OCI-LY1 (cell line): ENCODE measurements around the gene P4HTM.

ENCODE experiments used
- H2AFZ ChIP-seq: fragments of 200-600 bp; sonication (generic), shearing (Covaris generic); 2 replicates; pipeline ENCODE4 v1.6.0; 2014; ENCODE audit warnings: antibody characterized with exemption, mild to moderate bottlenecking, low read length
- H3F3A ChIP-seq: fragments of 200-600 bp; sonication (generic), shearing (Covaris generic); 2 replicates; pipeline ENCODE4 v1.6.0; 2014; ENCODE audit warnings: mild to moderate bottlenecking, antibody characterized with exemption, low read length, moderate library complexity; ENCODE audit not compliant: insufficient read depth
- H3K27ac ChIP-seq: fragments of 200-600 bp; sonication (generic); 2 replicates; pipeline ENCODE4 v1.5.1; 2014; ENCODE audit warnings: low read length, mixed run types, mild to moderate bottlenecking, low read depth; ENCODE audit not compliant: poor library complexity, severe bottlenecking
- H3K27me3 ChIP-seq: fragments of 200-600 bp; sonication (generic); 2 replicates; pipeline ENCODE4 v1.6.0; 2014; ENCODE audit warnings: antibody characterized with exemption, mild to moderate bottlenecking, low read length, moderate library complexity; ENCODE audit not compliant: insufficient read depth
- H3K36me3 ChIP-seq: fragments of 200-600 bp; sonication (generic); 2 replicates; pipeline ENCODE4 v1.6.1; 2014; ENCODE audit warnings: mild to moderate bottlenecking, antibody characterized with exemption, low read length, moderate library complexity, mixed read lengths; ENCODE audit not compliant: insufficient read depth
- H3K4me1 ChIP-seq: fragments of 200-600 bp; sonication (generic); 2 replicates; pipeline ENCODE4 v1.5.1; 2014; ENCODE audit warnings: mild to moderate bottlenecking, low read length, moderate library complexity; ENCODE audit not compliant: insufficient read depth, severe bottlenecking
- H3K4me2 ChIP-seq: fragments of 200-600 bp; sonication (generic), shearing (Covaris generic); 2 replicates; pipeline ENCODE4 v1.6.1; 2014; ENCODE audit warnings: low read length
- H3K4me3 ChIP-seq: fragments of 200-600 bp; sonication (generic); 2 replicates; pipeline ENCODE4 v1.5.1; 2014; ENCODE audit warnings: low read length, low read depth, mild to moderate bottlenecking, mixed read lengths; ENCODE audit not compliant: poor library complexity, severe bottlenecking
- H3K79me2 ChIP-seq: fragments of 200-600 bp; shearing (Covaris generic); 2 replicates; pipeline ENCODE4 v1.6.1; 2016; ENCODE audit warnings: mixed run types, low read length, mixed read lengths; ENCODE audit not compliant: insufficient read depth
- H3K9ac ChIP-seq: fragments of 200-600 bp; sonication (generic), shearing (Covaris generic); 2 replicates; pipeline ENCODE4 v1.6.1; 2014; ENCODE audit warnings: mild to moderate bottlenecking, low read length, mixed read lengths
- H3K9me2 ChIP-seq: fragments of 200-600 bp; sonication (generic), shearing (Covaris generic); 2 replicates; pipeline ENCODE4 v1.6.1; 2014; ENCODE audit warnings: low read depth, mild to moderate bottlenecking, low read length, mixed read lengths
- H3K9me3 ChIP-seq: fragments of 200-600 bp; shearing (Covaris generic); 2 replicates; pipeline ENCODE4 v1.6.1; 2014; ENCODE audit warnings: low read length, mixed read lengths
- H4K20me1 ChIP-seq: fragments of 200-600 bp; sonication (generic), shearing (Covaris generic); 2 replicates; pipeline ENCODE4 v1.6.0; 2016; ENCODE audit warnings: mild to moderate bottlenecking, low read length; ENCODE audit not compliant: insufficient read depth
- EZH2 ChIP-seq: fragments of 200-600 bp; sonication (generic), shearing (Covaris generic); IDR thresholded peaks from 2 replicates; pipeline ENCODE4 v1.8.0; 2017; ENCODE audit warnings: borderline replicate concordance, mixed run types, mild to moderate bottlenecking, antibody characterized with exemption, low read length, moderate library complexity, mixed read lengths
- TF ChIP-seq, protein P1 (sequence below): fragments of 200-600 bp; sonication (generic), shearing (Covaris generic); IDR thresholded peaks from 2 replicates; pipeline ENCODE4 v1.5.1; 2017; ENCODE audit warnings: mild to moderate bottlenecking, antibody characterized with exemption, low read length, moderate library complexity, mixed read lengths

Gene P4HTM

DNA sequence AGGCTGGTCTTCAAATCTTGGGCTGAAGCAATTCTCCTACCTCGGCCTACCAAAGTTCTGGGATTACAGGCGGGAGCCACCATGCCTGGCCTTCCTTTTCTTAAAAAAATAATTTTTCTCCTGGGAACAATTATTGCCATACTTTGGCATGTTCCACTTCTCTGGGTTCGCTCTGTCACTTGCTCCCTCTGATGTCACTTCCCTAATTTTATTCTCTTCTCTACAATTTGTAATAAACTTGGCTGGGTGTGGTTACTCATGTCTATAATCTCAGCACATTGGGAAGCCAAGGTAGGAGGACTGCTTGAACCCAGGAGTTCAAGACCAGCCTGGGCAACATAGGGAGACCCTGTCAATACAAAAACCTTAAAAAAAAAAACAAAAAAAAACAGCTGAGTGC, 45.2 kb downstream of the P4HTM start:
- Histone ChIP-seq H3K9ac (no peak overlapping the region), H3K4me3 (no peak overlapping the region), H3K27me3 (no peaks in the 10 kb centered on the region), H3K27ac (no peak overlapping the region), H3K36me3 (peaks cover 70% of the 10 kb centered on the region), H3K9me2 (no peaks in the 10 kb centered on the region), H3K4me1 (no peaks in the 10 kb centered on the region), H4K20me1 (no peaks in the 10 kb centered on the region), H3K4me2 (no peak overlapping the region), H2AFZ (no peak overlapping the region), H3F3A (no peaks in the 10 kb centered on the region), H3K9me3 (no peaks in the 10 kb centered on the region), H3K79me2 (no peaks in the 10 kb centered on the region)
- TF ChIP-seq EZH2: no peak
- TF ChIP-seq, protein P1, sequence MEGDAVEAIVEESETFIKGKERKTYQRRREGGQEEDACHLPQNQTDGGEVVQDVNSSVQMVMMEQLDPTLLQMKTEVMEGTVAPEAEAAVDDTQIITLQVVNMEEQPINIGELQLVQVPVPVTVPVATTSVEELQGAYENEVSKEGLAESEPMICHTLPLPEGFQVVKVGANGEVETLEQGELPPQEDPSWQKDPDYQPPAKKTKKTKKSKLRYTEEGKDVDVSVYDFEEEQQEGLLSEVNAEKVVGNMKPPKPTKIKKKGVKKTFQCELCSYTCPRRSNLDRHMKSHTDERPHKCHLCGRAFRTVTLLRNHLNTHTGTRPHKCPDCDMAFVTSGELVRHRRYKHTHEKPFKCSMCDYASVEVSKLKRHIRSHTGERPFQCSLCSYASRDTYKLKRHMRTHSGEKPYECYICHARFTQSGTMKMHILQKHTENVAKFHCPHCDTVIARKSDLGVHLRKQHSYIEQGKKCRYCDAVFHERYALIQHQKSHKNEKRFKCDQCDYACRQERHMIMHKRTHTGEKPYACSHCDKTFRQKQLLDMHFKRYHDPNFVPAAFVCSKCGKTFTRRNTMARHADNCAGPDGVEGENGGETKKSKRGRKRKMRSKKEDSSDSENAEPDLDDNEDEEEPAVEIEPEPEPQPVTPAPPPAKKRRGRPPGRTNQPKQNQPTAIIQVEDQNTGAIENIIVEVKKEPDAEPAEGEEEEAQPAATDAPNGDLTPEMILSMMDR: no peak

DNA sequence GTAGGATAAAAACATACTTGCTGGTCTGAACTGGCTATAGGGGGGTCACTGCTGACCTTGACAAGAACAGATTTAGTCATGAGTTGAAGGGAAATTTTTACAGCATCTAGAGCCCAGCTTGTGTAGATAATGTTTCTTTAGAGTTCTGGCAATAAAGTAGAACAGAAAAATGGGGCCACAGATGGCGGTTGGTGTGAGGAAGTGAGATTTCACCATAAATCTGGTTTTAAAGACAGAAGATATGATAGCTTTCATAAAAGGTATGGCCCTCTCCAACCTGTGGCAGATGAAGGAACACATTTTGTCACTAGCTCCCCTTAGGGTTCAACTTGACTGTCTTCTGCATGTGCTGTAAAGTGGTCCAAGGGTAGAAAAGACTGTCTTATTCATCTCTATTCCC, 63.5 kb downstream of the P4HTM start:
- Histone ChIP-seq H3F3A (no peaks in the 10 kb centered on the region), H3K79me2 (no peaks in the 10 kb centered on the region), H3K27me3 (no peaks in the 10 kb centered on the region), H3K4me2 (no peak overlapping the region), H3K9ac (no peak overlapping the region), H3K36me3 (peaks cover 78% of the 10 kb centered on the region), H2AFZ (no peak overlapping the region), H3K4me1 (no peaks in the 10 kb centered on the region), H3K9me3 (no peaks in the 10 kb centered on the region), H3K27ac (no peak overlapping the region), H3K9me2 (no peaks in the 10 kb centered on the region), H3K4me3 (no peak overlapping the region), H4K20me1 (no peaks in the 10 kb centered on the region)
- TF ChIP-seq, protein P1: no peak
- no peak for TF ChIP-seq EZH2

DNA sequence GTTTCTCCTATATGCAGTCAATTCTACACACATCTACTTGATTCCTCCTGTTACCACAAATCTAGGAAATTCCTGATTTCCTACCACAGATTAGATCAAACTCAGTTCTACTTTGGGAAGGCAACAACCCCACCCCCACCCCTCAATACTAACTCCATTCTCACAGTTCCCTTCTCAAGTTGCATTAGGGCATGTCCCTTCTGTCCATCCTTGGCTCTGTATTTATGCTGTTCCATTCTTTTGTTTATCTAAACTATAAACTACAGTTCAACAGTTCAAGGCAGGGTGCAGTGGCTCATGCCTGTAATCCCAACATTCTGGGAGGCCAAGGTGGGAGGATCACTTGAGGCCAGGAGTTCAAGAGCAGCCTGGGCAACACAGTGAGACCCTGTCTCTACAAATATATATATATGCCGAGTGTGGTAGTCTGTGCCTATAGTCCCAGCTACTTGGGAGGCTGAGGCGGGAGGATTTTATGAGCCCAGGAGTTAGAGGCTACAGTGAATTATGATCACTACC, 64.4 kb downstream of the P4HTM start:
- Histone ChIP-seq H3K4me1 (no peaks in the 10 kb centered on the region), H4K20me1 (no peaks in the 10 kb centered on the region), H3K4me2 (no peak overlapping the region), H3K27me3 (no peaks in the 10 kb centered on the region), H3K9me3 (no peaks in the 10 kb centered on the region), H3K27ac (no peak overlapping the region), H3K36me3 (peaks cover 72% of the 10 kb centered on the region), H3K9me2 (no peaks in the 10 kb centered on the region), H3F3A (no peaks in the 10 kb centered on the region), H3K9ac (no peak overlapping the region), H2AFZ (no peak overlapping the region), H3K79me2 (no peaks in the 10 kb centered on the region), H3K4me3 (no peak overlapping the region)
- no peak for TF ChIP-seq EZH2
- TF ChIP-seq, protein P1: no peak
